PFSK-1 (cell line): ENCODE data around the gene ZCCHC14.

ENCODE experiments used
- FOXP2 ChIP-seq: optimal IDR thresholded peaks from 2 replicates; pipeline ENCODE3; 2011; ENCODE audit warnings: borderline replicate concordance, control low read depth, inconsistent platforms; ENCODE audit not compliant: insufficient read depth; ENCODE audit errors: extremely low read length, extremely low read depth
- POLR2AphosphoS5 ChIP-seq: IDR thresholded peaks from 2 replicates; pipeline ENCODE4 v1.6.1; 2012; ENCODE audit warnings: low read depth, mild to moderate bottlenecking, control low read depth, low read length, moderate library complexity
- REST ChIP-seq, 2 experiments: IDR thresholded peaks; 2 replicates each; pipeline versions ENCODE4 v1.6.1 to v1.8.0; 2011 to 2012; ENCODE audit warnings: low read depth in 2 of 2, low read length in 2 of 2, control low read depth in 1 of 2, inconsistent platforms in 1 of 2, mild to moderate bottlenecking in 1 of 2, moderate library complexity in 1 of 2; ENCODE audit not compliant: insufficient read depth in 1 of 2
- SIN3A ChIP-seq: IDR thresholded peaks from 2 replicates; pipeline ENCODE4 v1.6.1; 2012; ENCODE audit warnings: mild to moderate bottlenecking, low read length, moderate library complexity, borderline replicate concordance; ENCODE audit not compliant: insufficient read depth
- TAF1 ChIP-seq: IDR thresholded peaks from 2 replicates; pipeline ENCODE4 v1.6.1; 2012; ENCODE audit warnings: low read length, control low read depth, borderline replicate concordance; ENCODE audit not compliant: insufficient read depth

ZCCHC14 gene

GRCh38 chr16:87410530-87410929 is 82.3 kb downstream of the ZCCHC14 start:
- TF ChIP-seq FOXP2 (no peak), POLR2AphosphoS5 (no peak), SIN3A (no peak), REST (IDR thresholded peaks at IDR 0.05; ENCODE audit: insufficient read depth in 1 of 2, low read depth in 2 of 2, low read length in 2 of 2) (no peak), TAF1 (no peak)

DNA sequence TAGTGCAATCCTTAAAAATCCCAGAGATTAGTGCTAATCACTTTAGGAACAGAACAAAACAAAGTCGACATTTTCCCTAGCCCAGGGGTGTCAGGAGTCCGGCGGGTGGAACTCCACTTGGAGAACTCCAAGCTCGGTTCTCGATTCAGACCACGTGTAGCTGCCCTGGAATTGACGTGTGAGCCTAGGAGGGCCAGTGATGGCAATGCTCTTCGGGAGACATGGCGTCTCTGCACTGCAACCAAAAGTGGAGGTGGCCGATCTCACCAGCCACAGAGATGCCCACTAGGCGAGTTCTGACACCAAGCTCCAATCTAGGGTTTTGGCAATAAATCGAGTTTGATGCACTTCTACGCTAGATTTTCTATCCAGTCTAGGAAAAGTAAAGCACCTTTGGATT is 83.0 kb downstream of the ZCCHC14 start:
- TF ChIP-seq FOXP2 (no peak), REST (IDR thresholded peaks at IDR 0.05; ENCODE audit: insufficient read depth in 1 of 2, low read depth in 2 of 2, low read length in 2 of 2) (no peak), TAF1 (no peak), SIN3A (no peak), POLR2AphosphoS5 (no peak)

GRCh38 chr16:87409153-87409552 is 83.7 kb downstream of the ZCCHC14 start:
- TF ChIP-seq SIN3A, result no peak

DNA sequence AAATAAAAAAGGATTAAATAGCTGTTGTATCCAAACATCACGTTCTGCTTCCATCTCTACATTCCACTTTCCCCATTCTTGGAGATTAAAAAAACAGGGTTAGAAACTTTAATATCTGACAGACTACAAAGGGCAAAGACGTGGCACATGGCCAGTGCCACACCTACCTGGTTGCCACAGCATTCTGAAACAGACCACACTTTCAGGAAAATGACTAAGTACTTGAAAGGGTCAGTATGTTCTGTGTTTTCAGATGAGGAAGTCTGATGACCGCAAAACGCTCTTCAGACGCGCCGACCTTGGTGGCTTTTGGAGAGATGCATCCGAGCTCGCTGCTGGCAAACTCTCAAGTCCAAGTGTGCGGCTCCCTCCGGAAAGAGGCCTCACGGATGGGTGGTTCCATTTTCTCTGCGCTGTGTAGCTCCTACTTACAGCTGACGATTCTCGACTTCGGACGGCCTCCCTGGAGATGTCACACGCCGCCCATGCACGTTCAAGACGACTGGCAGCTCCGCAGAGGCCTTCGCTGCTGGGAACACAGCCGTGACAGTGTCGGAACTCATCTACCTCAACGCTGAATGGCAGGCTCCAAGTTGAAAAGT is 85.2 kb downstream of the ZCCHC14 start:
- no peak for TF ChIP-seq FOXP2
- no peak for TF ChIP-seq POLR2AphosphoS5
- TF ChIP-seq TAF1, result no peak
- TF ChIP-seq REST (IDR thresholded peaks at IDR 0.05; ENCODE audit: insufficient read depth in 1 of 2, low read depth in 2 of 2, low read length in 2 of 2), result no peak
- TF ChIP-seq SIN3A, result no peak

DNA sequence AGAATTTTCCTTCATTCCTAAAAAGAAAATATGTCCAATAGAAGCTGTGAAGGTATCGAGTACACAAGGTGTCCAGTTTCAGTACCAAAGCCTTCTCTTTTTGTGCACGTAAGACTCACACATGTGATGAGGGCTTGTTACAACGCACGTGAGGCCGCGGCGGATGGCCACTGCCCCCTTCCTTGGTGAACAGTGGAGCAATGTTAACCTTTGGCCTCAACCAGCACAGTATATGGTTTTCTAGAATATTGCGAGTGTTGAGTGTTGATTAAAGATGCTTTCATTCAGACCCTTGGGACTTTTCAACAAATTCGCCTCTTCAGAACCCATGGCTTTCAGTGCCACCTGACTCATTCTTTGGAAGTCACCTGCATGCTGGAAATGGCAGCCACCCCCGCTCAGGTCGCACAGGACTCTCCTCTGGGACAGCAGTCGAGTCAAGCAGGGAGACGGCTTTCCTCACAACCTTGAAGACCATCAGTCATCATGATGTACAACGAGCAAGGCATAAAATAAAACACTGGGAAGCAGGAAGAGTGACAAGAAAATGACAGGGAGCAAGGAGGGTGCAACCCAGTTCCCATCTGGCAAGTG is 86.2 kb downstream of the ZCCHC14 start:
- TF ChIP-seq FOXP2 (no peak), POLR2AphosphoS5 (no peak), SIN3A (no peak), REST (IDR thresholded peaks at IDR 0.05; ENCODE audit: insufficient read depth in 1 of 2, low read depth in 2 of 2, low read length in 2 of 2) (no peak), TAF1 (no peak)
